Measurements from ENCODE around the gene CHST5.
A peak's percentile ranks its signal among the peaks of the same experiment; 100 is the strongest.

The CHST5 gene

DNA sequence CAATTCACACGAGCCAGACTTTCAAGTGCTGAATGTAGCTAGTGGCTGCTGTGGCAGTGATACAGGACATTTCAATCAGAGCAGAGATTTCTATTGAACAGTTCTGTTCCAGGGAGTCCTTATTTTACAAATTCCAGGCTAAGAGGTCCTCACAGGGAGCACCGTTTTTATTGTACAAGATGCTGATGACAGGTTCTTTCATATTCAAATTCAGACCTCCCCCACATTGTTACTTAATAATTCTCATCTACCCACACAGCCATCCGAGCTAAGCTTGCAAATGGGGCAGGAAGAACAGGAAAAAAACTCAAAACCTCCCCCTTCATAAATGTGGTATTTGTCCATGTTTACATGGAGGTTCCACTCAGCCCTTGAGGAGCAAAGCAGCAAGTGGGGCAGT lies 40.0 kb upstream of the CHST5 start:
- DNase-seq (ENCODE audit: extremely low spot score), result no peak
- ChIA-PET POLR2A (no interaction called here), CTCF (interaction anchor here (1.0 to 4.1 kb wide), 6 partner anchors 10 to 58 kb away, joined by 3 to 20 read pairs (median 4); partner anchors contain the start of genes ADAT1 and GABARAPL2)
- TF ChIP-seq, protein P1, sequence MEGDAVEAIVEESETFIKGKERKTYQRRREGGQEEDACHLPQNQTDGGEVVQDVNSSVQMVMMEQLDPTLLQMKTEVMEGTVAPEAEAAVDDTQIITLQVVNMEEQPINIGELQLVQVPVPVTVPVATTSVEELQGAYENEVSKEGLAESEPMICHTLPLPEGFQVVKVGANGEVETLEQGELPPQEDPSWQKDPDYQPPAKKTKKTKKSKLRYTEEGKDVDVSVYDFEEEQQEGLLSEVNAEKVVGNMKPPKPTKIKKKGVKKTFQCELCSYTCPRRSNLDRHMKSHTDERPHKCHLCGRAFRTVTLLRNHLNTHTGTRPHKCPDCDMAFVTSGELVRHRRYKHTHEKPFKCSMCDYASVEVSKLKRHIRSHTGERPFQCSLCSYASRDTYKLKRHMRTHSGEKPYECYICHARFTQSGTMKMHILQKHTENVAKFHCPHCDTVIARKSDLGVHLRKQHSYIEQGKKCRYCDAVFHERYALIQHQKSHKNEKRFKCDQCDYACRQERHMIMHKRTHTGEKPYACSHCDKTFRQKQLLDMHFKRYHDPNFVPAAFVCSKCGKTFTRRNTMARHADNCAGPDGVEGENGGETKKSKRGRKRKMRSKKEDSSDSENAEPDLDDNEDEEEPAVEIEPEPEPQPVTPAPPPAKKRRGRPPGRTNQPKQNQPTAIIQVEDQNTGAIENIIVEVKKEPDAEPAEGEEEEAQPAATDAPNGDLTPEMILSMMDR (IDR thresholded peaks at IDR 0.05; ENCODE audit: control extremely low read depth, extremely low read depth, low read depth, missing control alignments), result no peak

DNA sequence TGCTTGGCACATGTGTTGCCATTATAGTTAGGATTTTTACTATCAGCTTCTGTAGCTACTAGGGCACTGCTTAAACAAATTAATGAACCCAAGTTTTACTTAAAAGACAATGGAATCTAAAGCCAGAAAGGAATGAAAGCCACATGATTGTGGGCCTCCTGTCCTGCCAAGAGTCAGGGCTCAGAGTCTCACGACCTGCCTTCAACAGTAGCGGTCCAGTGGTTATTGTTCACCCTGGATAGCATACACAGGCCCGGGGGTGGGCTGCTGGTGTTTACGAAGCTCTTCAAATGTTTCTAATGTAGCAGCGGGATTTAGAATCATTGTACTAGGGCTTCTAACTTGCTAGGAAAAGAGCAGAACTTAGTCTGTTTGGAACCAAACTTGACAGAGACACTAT lies 38.0 kb upstream of the CHST5 start:
- no peak for DNase-seq (ENCODE audit: extremely low spot score)
- CTCF ChIA-PET, result interaction anchor here (0.7 to 4.1 kb wide), 7 partner anchors 8 to 173 kb away, joined by 3 to 20 read pairs (median 8); partner anchors contain the start of gene GABARAPL2
- POLR2A ChIA-PET, result interaction anchor here (0.6 kb wide), 1 partner anchor 681 kb away, joined by 3 read pairs; no protein-coding TSS in a partner anchor
- TF ChIP-seq, protein P1 (IDR thresholded peaks at IDR 0.05; ENCODE audit: control extremely low read depth, extremely low read depth, low read depth, missing control alignments), result no peak

DNA sequence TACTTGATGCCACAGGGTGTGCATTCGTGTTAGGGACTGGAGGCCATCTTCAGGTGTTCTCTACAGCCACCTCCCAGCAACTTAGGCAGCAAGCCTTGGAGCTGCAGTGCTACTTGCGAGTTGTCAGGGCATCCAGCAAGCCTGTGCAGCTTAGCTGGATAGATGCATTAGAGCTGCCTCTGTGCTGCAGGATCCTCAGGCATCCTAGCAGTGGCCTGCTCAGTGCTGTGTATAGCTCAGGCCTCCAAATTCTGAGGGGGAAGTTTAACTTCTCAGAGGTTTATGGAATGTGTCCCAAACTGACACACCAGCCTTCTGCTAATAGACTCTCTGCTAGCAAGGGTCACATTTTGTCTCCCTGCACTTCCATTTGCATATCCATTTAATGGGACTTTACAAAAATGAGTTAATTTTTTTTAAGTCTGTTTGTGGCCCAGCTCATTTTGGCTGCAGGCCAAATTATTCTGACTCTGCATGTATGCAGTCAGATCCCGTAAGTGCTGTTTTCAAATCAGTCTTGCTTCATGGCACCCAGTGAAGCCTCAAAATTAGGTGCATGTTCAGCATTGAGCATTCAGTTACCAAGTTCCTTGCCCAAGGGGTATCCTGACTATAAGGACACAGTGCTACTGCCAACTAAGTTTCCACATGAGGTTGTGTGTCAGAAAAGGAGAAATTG lies 37.1 kb upstream of the CHST5 start:
- POLR2A ChIA-PET, result interaction anchor here (1.4 kb wide), 1 partner anchor 10 kb away, joined by 3 read pairs; no protein-coding TSS in a partner anchor
- CTCF ChIA-PET, result interaction anchor here (0.9 to 3.7 kb wide), 7 partner anchors 13 to 100 kb away, joined by 3 to 16 read pairs (median 3); no protein-coding TSS in a partner anchor

DNA sequence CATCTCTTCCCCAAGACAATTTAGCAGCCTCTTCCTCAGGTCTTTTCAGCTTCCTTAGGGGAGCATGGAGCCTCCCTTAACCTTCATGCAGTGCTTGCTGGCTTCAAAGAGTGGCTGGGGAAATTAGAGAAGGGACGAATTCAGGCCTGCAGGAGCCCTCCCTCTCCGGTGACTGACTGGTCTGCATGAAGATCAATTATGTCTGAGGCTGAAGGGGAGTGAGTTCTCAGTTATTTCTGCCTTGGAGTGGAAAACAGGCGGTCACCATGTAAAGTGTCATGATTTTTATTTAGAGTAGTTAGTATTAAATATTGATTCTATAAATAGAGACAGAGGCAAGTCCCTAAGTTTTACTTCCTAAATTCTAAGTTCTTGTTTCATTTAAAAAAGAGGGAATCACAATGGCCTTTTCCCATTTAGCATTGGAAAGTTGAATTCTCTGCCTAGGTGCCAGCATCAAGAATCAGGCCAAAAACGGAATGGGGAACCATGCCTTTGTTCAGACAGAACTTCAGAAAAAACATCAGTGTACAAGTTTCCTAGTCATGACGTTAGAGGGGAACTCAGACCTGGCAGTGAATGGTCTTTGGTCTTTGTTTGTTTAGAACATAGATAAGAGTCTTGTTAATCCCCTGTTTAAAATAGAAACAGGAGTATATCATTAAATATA lies 34.6 kb upstream of the CHST5 start:
- CTCF ChIA-PET, result interaction anchor here (0.9 to 1.9 kb wide), 3 partner anchors 11 to 20 kb away, joined by 3 to 6 read pairs (median 3); no protein-coding TSS in a partner anchor
- peak; percentile 31 for DNase-seq (ENCODE audit: extremely low spot score)
- TF ChIP-seq, protein P1 (IDR thresholded peaks at IDR 0.05; ENCODE audit: control extremely low read depth, extremely low read depth, low read depth, missing control alignments), result no peak
- POLR2A ChIA-PET, result interaction anchor here (0.8 to 1.1 kb wide), 2 partner anchors 75 to 77 kb away, joined by 3 to 4 read pairs; partner anchors contain the start of genes CHST6, KARS1 and TERF2IP

More for the DNA sequence above, 37.1 kb upstream of the CHST5 start:
- TF ChIP-seq, protein P1 (IDR thresholded peaks at IDR 0.05; ENCODE audit: control extremely low read depth, extremely low read depth, low read depth, missing control alignments), result no peak
- no peak for DNase-seq (ENCODE audit: extremely low spot score)

DNA sequence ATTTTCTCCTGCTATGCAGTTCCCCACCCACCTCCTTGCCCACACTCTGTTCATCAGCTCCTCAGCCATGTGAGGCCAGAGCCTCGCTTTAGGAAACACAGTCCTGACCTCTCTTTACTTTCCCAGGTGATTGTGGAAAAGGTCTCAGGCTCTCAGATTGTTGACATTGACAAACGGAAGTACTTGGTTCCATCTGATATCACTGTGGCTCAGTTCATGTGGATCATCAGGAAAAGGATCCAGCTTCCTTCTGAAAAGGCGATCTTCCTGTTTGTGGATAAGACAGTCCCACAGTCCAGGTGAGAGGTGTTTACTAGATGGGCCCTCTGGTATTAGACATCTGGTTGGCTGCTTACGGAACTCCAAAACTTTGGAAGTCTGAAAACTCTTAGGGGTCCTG lies 32.0 kb upstream of the CHST5 start:
- POLR2A ChIA-PET, result no interaction called here
- TF ChIP-seq, protein P1 (IDR thresholded peaks at IDR 0.05; ENCODE audit: control extremely low read depth, extremely low read depth, low read depth, missing control alignments), result no peak
- DNase-seq (ENCODE audit: extremely low spot score), result no peak
- CTCF ChIA-PET, result interaction anchor here (1.7 to 4.1 kb wide), 5 partner anchors 8 to 103 kb away, joined by 5 to 20 read pairs (median 7); partner anchors contain the start of gene TMEM170A

DNA sequence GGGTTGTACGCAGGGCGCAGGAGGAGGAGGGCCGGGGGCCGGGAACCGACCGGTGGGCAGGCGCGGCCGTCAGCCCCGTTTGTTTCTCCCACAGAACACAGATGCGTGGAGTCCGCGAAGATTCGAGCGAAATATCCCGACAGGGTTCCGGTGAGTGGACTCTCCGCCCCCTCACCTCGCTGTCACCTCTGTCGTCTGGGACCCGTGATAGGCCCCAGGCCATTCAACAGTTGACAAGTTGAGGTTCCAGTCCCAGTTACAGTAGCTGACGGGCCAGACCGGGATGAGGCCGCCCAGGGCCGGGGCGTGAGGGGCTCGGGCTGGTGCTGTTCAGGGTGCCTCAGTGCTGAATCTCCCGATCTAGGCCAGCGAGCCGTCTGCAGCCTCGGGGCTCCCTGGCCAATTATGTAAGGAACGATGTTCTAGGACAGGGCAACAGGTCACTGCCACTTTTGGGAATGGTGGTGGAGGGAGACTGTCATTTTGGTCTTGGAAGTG lies 30.9 kb upstream of the CHST5 start:
- TF ChIP-seq, protein P1 (IDR thresholded peaks at IDR 0.05; ENCODE audit: control extremely low read depth, extremely low read depth, low read depth, missing control alignments), result no peak

More for the DNA sequence above, 30.9 kb upstream of the CHST5 start:
- CTCF ChIA-PET, result interaction anchor here (1.0 to 4.1 kb wide), 9 partner anchors 9 to 197 kb away, joined by 3 to 26 read pairs (median 7); partner anchors contain the start of genes TMEM170A and TMEM231
- DNase-seq (ENCODE audit: extremely low spot score), result no peak
- POLR2A ChIA-PET, result interaction anchor here (0.9 to 2.7 kb wide), 2 partner anchors 11 to 14 kb away, joined by 3 to 10 read pairs; partner anchors contain the start of gene TMEM231

Measured in GM10248 (cell line).